GM18519 (cell line): ENCODE results near the gene PIRT.

ENCODE experiments used
- ATAC-seq: cut with Tn5 transposase; IDR thresholded peaks from one replicate; pipeline ENCODE4 v1.9.1; 2021; ENCODE audit warnings: mild to moderate bottlenecking, moderate library complexity; ENCODE audit not compliant: unreplicated experiment, low FRiP score

The PIRT gene

DNA sequence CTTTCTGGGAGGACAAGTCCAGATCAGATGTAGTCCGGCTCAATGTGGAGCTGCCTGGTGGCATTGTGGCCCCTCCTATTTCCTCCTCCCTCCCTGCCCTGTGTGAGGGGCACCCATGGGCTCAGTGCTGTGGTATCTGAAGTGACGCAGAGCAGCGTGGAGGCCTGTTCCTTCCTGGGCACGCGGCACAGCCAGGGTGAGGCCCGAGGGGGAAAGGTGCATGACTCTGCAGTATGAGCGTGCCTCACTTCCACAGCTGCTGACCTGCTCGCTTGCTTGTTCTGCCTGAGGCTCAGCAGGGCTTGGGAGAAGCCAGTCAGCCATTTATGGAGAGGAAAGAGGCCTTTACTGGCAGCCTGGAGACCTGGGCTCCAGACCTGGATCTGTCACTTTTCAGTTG is 45.7 kb downstream of the PIRT start:
- no peak for ATAC-seq

DNA sequence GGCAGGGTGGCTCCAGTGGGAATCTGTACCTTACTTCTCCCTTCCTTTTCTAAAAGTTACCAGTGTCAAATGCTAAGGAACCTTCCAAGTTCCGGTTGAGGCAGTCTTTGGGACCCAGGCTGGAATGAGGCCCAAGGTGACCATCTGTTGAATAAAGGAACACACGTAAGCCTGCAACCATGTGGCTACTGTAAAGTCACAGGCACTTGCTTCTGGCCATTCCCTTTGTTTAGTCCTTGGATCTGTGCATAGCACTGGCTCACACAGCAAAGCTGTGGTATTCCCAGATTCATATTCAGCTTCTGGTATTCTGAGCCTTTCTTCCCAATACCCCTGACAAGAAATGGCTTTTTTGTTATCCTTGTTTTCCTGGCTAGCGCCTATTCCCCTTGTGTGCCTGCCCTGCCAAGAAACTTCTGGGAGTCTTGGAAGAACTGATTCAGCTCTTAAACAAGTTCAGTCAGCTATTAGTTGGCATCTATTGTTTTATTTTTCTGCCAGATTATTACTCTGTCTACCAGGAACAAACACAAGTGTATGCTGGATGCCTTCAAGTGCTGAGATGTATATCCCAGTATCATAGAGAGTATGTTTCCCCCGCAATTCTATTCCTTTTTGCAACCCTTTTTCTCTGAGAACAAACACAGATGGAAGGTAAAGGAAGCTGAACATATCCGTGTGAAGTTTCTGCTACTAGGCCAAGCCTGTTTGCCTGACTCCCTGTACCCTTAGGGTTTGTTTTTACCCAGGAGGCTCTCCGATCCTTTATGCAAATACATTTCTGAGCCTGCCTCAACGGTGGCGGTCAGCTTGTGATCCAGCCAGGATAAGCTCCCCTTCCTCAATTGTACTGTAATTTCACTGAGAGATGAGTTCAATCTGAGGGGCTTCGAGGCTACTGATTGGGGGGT is 47.1 kb downstream of the PIRT start:
- ATAC-seq, result no peak

DNA sequence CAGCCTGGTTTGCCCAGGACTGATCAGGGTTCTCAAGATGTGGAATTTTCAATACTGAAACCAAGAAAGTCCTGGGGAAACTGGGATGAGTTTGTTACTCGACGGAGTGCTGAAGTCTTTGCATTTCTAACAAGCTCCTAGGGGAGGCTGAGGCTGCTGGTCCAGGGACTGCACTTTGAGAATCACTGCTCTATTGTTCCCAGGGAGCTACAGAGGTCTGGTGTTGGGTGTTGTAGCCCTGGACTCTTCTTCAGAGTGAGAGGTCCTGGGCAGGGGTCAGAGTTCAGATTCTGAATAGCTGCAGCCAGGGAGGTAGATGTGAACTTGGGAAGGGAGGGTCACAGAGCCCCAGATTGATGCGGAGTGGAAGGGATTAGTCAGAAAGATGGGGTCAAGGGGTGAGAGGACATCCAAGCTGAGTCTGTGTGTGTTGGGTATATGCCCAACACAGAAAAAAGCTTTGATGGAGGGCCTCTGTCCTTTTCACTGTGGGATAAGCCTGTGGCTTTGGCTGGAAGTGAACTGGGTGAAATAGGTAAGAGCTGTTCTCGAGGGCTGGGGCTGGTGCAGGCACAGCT is 48.1 kb downstream of the PIRT start:
- no peak for ATAC-seq

DNA sequence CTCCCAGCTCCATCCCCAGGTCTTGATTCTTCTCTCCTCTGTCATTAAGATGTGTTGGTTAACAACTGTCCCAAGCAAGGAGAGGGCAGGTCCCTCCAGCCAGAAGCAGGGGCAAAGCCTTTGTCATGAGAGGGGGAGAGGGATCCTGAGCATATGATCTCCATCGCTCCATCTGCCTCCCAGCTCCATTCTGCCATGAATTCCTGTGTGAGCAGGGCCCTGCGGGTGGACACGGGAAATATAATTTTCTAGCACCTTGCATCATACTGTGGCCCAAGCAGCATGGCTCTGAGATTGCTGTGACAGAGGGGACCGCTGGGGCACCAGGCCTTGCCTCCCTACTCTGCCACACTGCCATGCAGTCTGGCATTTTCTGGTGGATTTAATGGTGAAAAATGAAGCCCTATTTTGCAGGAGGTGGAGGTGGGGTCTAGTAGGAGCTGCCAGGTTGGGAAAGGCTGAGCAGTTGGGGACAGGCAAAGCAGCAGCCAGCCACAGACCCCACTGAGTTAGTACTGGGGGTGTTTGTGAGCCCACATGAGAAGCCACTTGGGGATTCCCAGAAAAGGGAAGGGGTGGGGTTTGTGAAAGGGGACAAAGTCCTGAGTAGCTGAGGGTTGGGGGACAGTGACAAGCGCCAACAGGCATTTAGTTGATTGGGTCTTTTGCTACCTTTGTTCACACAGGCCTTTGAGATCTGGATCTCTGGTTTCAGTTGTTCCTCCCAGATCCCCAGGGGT is 50.4 kb downstream of the PIRT start:
- ATAC-seq, result no peak

DNA sequence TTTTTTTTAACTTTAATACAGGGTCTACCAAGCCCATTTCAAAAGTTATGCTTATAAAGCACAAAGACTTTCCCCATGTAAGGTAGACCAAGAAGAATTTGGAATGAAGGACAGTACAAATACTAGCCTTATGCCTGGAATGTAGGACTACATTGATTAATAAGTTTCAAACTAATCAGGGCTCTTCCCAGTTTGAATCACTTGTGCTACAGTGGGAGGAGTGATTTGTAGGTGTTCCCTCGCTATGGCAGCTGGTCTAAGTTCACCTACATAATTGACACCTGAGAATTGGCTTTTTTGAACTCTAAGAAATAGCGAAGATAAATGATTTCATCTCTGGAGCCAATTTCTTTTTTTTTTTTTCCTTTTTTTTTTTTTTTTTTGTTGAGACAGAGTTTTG is 52.6 kb downstream of the PIRT start:
- no peak for ATAC-seq

DNA sequence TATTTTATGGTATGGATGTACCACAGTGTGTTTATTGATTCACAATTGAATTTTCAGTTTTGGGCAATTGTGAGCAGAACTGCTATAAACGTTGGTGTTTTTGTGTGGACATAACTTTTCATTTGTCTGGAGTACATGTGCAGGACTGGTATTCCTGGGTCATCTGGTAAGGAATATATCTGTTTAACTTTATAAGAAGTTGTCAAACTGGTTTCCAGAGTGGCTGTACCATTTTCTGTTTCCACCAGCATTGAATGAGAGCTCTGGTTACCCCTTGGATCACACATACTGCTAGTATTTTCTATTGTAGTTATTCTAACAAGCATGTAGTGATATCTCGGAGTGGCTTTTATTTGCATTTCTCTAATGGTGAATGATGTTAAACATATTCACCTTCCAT is 58.3 kb downstream of the PIRT start:
- ATAC-seq, result no peak

DNA sequence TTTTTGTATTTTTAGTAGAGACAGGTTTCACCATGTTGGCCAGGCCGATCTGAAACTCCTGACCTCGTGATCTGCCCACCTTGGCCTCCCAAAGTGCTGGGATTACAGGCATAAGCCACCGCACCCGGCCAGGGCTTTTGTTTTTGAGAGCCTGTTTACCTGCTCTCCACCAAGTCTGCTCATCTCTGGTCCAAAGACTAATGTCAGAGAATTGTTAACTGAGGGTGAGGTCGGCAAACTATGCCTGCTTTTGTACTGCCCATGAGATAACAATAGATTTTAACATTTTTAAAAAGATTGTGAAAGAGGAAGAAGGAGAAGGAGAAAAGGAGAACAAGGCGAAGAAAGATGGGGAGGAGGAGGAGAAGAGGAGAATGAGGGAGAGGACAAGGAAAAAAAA is 60.0 kb downstream of the PIRT start:
- no peak for ATAC-seq

DNA sequence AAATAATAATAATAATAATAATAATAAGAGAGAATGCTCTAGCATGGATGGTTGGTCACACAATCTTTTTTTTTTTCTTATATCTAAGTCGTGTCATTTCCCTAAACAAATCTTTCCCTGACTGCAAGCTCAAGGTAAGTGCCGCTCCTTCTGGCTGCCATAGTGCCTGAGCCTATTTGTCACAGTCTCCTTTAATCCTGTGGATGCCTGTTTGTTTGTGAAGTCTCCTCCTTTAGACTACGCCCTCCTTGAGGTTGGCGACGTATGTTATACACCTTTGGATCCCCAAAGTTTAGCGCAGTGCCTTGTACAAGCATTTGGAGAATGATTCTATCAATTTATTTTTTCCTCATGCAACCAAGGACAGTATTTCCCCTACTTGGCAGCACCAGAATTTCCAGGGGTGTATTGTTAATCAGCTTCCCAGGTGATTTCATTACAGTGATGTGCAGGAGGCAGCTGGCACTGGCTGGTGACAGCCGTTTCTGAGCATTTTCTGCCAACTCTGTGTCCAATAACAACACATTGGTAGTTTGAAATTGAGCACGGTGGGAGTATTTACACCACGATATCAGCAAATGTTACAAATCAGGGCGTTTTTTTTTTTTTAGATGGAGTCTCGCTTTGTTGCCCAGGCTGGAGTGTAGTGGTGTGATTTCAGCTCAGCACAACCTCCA is 60.6 kb downstream of the PIRT start:
- no peak for ATAC-seq

DNA sequence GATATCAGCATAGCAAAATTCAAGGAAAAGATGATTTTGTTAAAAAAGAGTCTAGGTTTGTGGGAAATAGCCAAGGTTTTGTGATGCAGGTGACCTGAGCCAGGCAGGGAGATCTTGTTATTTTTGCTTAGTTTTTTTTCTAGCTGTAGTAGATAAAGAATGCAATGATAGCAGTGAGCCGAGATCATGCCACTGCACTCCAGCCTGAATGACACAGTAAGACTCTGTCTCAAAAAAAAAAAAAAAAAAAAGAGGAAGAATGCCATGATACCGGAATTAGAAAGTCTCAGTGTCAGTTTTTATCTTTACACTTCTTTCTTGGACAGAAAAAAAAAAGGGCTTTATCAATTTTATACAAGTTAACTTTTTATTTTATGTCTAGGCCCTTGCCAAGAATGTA is 61.5 kb downstream of the PIRT start:
- no peak for ATAC-seq

DNA sequence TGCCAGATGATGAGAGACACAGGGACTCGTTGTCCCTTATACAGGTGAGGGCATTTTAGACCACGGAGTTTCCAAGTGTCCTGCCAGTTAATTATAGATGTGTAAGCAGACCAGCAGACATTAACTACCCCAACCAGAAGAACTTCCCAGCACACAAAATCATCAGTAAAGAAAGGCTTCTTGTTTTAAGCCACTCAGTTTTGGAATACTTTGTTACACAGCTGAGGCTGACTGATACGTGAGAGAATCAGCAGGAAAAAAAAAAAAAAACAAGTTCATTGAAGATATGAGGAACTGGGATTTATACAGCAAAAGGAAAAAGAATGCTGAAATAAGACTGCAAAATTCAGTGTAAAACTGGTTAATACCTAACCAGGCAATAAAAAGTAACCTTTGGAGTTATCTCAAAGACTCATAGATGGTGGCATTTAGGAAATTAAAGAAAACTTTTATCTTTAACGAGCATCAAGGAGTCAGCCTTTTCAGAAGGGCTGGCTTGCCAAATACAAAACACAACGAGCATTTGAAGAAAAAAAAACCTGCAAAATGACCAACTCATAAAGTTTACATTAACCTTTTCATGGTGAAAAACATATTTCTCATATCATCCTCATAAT is 62.0 kb downstream of the PIRT start:
- ATAC-seq, result no peak

DNA sequence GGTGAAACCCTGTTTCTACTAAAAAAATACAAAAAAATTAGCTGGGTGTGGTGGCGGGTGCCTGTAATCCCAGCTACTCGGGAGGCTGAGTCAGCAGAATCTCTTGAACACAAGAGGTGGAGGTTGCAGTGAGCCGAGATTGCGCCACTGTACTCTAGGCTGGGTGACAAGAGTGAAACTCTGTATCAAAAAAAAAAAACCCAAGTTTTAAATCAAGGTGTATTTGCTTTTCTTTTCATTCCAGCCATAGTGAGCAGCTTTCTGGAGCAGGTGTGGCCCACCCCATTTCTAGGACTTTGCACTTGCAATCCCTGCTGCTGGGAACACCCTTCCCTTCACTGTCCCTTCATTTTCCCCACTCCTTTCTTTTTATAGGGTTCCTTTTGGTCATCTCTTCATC is 62.8 kb downstream of the PIRT start:
- no peak for ATAC-seq

DNA sequence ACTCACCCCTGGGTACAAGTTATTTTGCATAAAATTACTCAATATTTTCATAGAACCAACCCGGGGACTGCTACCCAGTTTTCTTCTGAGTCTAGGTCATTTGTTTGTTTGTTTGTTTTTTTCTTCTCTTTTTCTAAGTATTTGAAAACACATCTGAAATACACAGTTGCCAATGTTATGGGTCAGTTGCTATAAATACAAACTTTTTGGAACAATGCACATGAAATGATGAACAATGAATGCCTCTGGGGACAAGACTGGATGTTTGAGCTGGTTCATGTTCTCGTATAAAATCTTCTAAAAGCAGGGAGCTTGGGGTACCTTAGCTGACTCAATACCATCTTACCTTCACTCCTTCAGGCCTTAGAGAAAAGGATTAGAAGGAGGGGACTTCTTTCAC is 64.5 kb downstream of the PIRT start:
- no peak for ATAC-seq
